Measurements from ENCODE around the gene ST7L.

ST7L gene

DNA sequence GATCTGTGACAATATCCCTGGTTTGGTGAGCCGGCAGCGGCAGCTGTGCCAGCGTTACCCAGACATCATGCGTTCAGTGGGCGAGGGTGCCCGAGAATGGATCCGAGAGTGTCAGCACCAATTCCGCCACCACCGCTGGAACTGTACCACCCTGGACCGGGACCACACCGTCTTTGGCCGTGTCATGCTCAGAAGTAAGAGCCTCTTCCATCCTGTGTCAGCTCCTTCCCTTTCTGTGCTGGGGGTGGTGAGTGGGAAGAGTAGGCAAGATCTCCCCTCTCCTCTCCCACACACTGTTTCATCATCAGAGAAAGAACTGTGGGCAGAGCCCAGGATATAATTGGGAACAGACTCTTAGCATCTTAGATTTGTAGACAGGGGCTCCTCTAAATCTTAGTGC, 104.0 kb downstream of the ST7L start:
- DNase-seq: no peak

GRCh38 chr1:112513112-112513870, 105.7 kb downstream of the ST7L start:
- no peak for DNase-seq

DNA sequence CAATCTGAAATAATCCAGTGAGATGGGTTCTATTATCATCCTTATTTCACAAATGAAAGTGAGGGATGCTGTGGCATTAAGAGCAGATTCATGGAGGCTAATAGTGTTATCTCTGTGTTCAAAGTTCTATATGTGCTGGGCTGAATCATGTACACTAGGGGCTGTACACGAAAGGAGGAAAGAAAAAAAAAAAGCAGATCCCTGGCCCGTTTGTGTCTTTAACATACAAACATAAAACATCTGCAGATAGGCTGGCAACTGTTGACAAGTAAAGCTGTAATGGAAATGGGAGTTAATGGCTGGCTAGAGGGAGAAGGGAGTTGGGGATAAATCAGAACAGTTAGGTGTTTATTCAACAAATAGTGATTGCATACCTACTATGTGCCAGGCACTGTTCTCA, 107.0 kb downstream of the ST7L start:
- no peak for DNase-seq

DNA sequence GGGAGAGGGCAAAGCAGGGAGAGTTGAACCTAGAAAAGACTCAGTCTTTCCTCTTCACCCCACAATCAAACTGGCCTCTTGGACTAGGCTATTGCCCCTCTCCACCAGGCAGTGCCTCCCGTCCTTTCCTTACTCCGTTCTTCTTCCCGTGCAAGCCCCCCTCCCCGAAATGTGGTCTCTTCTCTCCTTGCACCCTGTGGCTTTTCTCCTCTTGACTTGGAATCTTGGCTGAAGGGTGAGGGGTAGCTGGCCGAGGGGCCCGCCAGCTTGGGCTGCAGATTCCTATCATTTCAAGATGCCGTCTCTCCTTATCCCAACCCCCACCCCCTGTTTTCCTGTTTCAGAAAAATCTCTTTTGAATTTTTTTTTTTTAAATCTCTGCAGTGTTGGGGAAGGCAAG, 108.6 kb downstream of the ST7L start:
- no peak for DNase-seq

DNA sequence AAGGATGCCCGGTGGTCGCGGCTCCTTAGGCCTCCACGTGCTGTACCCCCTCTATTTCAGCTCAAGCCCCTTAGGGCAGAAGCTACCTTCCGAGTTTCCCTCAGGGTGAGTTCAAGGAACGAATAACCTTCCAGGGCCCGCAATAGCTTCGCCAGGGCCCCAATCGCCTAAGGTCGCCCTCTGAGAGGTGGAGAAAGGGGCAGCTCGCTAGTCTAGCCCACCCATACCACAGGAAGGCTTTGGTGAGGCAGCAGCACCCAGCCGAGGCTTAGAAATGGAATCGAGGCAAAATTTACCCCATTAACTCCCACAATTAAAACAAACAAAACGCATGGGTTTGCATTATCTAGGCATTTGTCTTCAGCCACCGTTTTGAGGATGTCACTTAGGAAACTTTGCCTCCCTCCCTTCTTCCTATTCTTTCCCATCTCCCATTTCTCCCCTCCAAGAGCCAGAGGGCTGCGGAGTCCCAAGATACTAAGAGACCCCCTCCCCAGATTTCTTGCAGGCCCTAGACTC, 109.2 kb downstream of the ST7L start:
- DNase-seq: no peak

GRCh38 chr1:112509005-112509659, 109.8 kb downstream of the ST7L start:
- DNase-seq: no peak

DNA sequence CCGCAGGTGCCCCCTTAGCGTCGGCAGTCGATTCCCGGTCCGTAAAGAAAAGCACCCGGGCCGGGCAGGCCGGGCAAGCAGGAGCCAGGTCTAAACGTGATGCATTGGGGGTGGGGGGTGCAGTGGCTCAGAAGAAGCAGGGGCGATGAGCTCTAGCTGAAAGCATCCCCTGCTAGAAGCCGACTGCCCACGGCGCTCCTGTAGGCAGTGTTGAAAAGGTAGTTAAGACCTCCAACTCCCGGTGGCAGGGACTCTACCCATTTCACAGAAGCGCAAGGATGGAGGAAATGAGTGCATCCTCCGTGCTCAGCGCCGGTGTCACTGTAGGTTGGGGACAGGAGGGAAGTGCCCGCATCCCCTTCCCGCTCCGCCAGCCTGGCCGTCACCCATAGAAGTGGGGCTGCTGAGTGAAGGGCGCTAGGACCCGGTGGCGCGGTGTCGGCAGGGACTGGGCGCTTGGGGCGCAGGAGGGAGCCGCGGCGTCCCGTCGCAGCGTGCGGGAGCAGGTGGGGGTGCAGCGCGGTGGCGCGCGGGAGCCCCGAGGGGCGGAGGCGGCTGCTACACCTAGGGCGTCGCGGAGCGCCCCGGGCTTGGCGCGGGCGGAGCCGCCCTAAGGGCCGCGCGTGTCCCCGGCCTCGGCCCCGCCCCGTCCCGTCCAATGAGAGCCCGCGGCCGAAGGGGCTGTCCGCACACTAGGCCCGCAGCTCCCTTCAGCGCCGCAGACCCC, 110.5 kb downstream of the ST7L start, which contains the start of gene WNT2B:
WNT2B (plus strand) TSS at position 688 of the 727 bp plus-strand sequence. CDS start 298 bp downstream, outside the sequence.
- peak in 1 of 2 experiments; percentile 5 for DNase-seq

GRCh38 chr1:112507921-112508277, 111.0 kb downstream of the ST7L start:
- DNase-seq: peak in 1 of 2 experiments; percentile 17

DNA sequence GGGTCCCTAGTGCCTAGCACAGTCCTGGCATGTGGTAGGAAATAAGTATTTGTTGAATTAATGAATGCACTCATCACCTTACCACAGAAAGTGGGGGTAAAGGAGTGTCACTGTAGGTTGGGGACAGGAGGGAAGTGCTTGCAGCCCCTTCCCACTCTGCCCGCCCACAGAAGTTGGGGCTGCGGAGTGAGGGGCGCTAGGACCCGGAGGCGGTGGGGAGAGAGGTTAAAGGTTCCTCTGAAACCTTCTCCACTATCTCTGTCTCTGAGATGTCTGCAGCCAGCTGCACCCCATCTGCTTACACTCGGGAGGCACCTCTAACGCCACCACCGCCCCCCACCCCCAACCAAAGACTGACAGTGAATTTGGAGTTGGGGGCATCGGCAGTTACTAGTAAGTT, 111.6 kb downstream of the ST7L start:
- no peak for DNase-seq

- DNase-seq: no peak
Observed at GRCh38 chr1:112506731-112507130, 112.2 kb downstream of the ST7L start.

GRCh38 chr1:112506306-112506705, 112.6 kb downstream of the ST7L start:
- no peak for DNase-seq

- DNase-seq: no peak
Observed at GRCh38 chr1:112505878-112506277, 113.1 kb downstream of the ST7L start.

GRCh38 chr1:112505400-112505785, 113.5 kb downstream of the ST7L start:
- no peak for DNase-seq

DNA sequence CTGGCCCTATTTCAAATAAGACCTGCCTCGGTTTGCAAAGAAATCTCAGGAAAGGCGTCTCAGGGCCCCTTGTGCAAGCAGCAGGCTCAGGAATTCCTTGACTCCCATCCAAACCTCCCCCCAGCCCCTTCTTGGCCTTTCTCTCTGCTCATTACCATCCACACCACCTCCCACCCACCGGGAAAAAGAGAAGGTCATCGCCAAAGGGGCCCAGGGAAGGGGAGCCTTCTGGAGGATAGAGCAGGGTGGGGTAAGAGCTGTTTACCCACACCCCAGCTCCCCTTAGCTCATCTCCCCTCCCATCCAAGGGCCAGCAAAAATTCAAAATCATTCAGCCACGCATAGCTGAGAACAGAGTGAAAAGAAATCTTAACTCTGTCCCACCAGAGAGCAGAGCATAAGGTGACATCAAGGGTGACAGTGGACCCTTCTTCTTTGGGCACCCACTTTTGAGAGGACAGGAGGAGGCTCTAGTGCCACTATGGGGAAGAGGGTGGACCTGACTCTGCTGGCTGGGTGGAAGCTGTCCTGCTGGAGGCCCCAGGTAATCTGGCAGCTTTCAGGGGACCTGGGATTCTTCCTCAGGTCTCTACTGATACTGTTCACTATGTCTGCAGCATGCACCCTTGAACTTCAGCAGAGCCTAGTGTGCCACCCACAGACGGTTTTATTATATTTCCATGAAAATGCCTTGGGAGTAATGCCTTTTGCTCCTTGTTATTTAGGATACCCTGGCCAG, 114.1 kb downstream of the ST7L start:
- DNase-seq: no peak

- no peak for DNase-seq
Observed at GRCh38 chr1:112504001-112504660, 114.8 kb downstream of the ST7L start.

GRCh38 chr1:112502826-112503225, 116.1 kb downstream of the ST7L start:
- no peak for DNase-seq

- peak; percentile 6 to 72 for DNase-seq
Observed at GRCh38 chr1:112501810-112502641, 116.9 kb downstream of the ST7L start.

- no peak for DNase-seq
Observed at GRCh38 chr1:112496290-112496689, 122.7 kb downstream of the ST7L start.

GRCh38 chr1:112493351-112493750, 125.6 kb downstream of the ST7L start:
- no peak for DNase-seq

DNA sequence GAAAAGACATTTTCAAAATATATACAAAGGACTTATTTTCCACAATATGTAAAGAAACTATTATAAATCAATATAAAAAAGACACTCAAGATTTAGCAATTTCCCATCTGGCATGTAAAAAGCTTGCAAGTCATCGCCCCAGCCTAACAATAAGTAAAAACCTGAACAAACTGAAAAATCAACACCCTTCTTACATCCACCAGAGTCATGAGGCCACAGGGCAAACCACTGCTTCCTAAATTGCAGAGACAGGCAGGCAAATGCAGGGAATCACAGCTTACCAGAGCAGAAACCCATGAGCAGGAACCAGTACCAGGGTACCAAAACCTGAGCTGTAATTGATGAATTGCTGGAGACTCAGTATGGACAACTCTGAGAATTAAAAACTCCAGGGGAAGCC, 126.9 kb downstream of the ST7L start:
- DNase-seq: no peak

DNA sequence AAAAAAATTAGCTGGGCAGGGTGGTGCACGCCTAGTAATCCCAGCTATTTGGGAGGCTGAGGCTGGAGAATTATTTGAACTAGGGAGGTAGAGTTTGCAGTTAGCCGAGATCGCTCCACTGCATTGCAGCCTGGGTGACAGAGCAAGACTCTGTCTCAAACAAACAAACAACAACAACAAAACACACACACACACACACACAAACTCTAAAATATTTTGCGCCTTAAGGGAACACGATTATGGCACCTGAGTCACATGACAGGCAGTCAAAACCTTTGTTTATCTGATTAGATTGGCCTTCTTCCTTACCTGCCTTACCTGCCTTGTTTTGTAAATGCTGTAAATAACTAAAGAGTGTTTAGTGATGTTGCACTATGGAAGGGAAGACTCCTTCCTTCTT, 130.8 kb downstream of the ST7L start:
- DNase-seq: no peak
